VCaP (cell line): ENCODE measurements around the gene NPTX1.

Experiments used
- H3K27ac ChIP-seq: fragments of 450-650 bp; 2 replicates; pipeline ENCODE4 v1.5.1; 2017
- TF ChIP-seq, protein P1 (sequence below): fragments of 450-650 bp; conservative IDR thresholded peaks from 2 replicates; pipeline ENCODE4 v1.5.1; 2017; ENCODE audit warnings: mild to moderate bottlenecking, moderate library complexity

The NPTX1 gene

DNA sequence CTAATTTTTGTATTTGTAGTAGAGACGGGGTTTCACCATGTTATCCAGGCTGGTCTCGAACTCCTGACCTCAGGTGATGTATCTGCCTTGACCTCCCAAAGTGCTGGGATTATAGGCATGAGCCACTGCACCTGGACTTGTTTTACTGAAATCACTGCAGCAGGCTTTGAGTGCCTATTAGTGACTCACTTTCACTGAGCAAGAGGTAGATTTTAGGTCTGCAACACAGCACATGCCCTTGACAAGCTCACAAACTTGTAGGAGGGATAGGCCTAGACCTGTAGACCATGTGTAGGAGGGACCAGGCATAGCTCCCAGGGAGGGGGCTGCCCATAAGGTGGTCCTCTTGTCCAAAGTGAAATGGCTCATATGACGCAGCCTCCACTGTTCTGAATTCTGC, 41.2 kb upstream of the NPTX1 start:
- TF ChIP-seq, protein P1, sequence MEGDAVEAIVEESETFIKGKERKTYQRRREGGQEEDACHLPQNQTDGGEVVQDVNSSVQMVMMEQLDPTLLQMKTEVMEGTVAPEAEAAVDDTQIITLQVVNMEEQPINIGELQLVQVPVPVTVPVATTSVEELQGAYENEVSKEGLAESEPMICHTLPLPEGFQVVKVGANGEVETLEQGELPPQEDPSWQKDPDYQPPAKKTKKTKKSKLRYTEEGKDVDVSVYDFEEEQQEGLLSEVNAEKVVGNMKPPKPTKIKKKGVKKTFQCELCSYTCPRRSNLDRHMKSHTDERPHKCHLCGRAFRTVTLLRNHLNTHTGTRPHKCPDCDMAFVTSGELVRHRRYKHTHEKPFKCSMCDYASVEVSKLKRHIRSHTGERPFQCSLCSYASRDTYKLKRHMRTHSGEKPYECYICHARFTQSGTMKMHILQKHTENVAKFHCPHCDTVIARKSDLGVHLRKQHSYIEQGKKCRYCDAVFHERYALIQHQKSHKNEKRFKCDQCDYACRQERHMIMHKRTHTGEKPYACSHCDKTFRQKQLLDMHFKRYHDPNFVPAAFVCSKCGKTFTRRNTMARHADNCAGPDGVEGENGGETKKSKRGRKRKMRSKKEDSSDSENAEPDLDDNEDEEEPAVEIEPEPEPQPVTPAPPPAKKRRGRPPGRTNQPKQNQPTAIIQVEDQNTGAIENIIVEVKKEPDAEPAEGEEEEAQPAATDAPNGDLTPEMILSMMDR = no peak
- H3K27ac ChIP-seq = no peak overlapping the region

DNA sequence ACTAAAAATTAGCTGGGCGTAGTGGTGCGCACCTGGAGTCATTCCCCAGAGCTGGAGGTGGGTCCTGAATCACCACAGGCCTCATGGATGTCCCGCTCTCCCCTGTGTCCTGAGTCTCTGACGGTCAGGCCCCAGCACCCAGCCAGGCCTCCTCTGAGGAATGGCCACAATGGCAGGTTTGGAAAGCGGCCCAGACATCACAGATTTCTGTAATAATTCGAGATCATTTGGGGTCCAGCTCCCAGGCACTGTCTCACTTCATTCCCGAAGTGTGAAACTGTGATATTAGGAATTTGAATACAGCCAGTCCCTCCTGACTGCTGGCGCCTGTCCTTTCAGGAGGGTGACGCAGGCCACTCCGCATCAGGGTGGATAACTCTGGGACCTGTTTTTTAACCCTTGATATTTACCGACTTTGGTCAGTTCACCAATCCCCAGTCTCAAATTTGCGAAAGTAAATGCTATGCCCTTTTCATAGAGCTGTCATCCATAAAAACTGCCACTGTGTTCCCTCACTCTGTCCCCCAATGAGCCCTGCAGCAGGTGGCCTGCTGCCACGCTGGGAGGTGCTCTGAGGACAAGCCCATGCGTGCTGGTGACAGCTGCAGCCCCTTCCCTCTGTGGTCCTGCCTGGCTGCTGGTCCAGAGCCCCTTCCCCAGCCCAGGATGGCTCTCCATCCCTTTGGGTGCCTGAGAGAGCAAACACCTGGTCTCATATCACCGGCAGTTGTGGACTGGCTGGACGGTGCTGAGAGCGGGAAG, 39.9 kb upstream of the NPTX1 start:
- TF ChIP-seq, protein P1 = no peak
- H3K27ac ChIP-seq = no peak overlapping the region

- TF ChIP-seq, protein P1 = no peak
- no peak overlapping the region for H3K27ac ChIP-seq
Observed at GRCh38 chr17:80513892-80514291, 37.5 kb upstream of the NPTX1 start.

DNA sequence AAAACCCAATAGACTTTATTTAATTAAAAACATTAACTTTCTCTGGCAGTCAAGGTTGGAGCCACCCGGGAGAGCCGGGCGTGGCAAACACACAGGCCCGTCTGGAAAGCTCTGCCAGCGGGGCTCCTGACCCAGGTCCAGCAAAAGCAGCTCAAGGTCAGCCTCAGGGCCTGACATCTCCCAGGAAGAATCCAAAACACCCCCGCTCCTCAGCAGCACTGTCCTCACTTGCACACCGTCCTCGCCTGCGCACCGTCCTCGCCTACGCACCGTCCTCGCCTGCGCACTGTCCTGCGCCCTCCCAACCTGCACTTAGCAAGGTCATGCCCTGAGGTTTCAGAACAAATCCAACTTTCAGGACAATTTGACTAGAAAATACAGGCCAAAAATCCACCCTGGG, 36.8 kb upstream of the NPTX1 start:
- no peak overlapping the region for H3K27ac ChIP-seq
- TF ChIP-seq, protein P1 = no peak

- TF ChIP-seq, protein P1 = no peak
- no peak overlapping the region for H3K27ac ChIP-seq
Observed at GRCh38 chr17:80512233-80512632, 35.8 kb upstream of the NPTX1 start.

GRCh38 chr17:80511222-80512180, 35.1 kb upstream of the NPTX1 start:
- TF ChIP-seq, protein P1 = no peak
- H3K27ac ChIP-seq = no peak overlapping the region

- TF ChIP-seq, protein P1 = no peak
- no peak overlapping the region for H3K27ac ChIP-seq
Observed at GRCh38 chr17:80510772-80511171, 34.4 kb upstream of the NPTX1 start.
